ENCODE results near the gene MICAL3. TPM values are rescaled to one million over a fixed set of nuclear protein-coding genes. Genes with fewer than 3 reads are reported as not detected.

MICAL3 gene
- total and polyA plus RNA-seq, 9 of the 15 experiments (the other 6 are each of a cell fraction or from before 2014, with no cell fraction given): 0.53 to 32.1 (median 12.3) TPM

DNA sequence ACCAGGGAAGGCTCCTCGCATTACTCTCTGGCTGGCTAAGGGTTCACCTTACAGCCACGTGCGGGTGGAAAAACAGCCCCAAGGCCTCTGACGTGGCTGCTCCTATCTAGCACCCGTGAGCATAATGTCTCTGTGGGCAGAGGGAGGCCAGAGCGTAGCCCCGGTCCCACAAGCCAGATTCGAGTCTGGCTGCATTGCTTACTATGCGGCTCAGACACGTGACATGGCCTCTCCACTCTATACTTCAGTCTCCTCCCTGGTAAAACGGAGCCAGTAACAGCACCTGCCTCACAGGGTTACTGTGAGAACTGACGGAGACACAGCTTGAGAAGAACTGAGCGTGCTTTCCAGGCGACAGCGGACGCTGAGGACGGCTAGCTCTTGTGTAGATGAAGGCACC lies 144.3 kb downstream of the MICAL3 start:
- Histone ChIP-seq H2AFZ (ENCODE audit: low read depth, low read length) (no peak overlapping the region), H3K9ac (ENCODE audit: insufficient read depth in 1 of 2, low read depth in 2 of 2, low read length in 2 of 2) (no peak overlapping the region), H3K36me3 (ENCODE audit: control insufficient read depth, insufficient read depth, low read length) (peaks cover 41% of the 10 kb centered on the region; the same call in 2 of the 3 replicates), H4K20me1 (replicated peaks; ENCODE audit: control insufficient read depth, insufficient read depth, low read length) (no peaks in the 10 kb centered on the region), H3K27me3 (ENCODE audit: control insufficient read depth in 2 of 2, insufficient read depth in 2 of 2, low read length in 2 of 2) (no peaks in the 10 kb centered on the region), H3K79me2 (ENCODE audit: control insufficient read depth, insufficient read depth, low read length) (no peaks in the 10 kb centered on the region), H3K9me3 (replicated peaks; ENCODE audit: control insufficient read depth, insufficient read depth, low read depth, low read length) (no peaks in the 10 kb centered on the region), H3K9me1 (ENCODE audit: control insufficient read depth, insufficient read depth, low read length) (no peaks in the 10 kb centered on the region), H3K4me2 (ENCODE audit: insufficient read depth, low read length) (no peak overlapping the region), H3K4me3 (no peak overlapping the region), H3K4me1 (replicated peaks in 1 of 2; ENCODE audit: control insufficient read depth in 2 of 2, insufficient read depth in 2 of 2, low read length in 2 of 2) (peaks cover 0 to 3% of the 10 kb centered on the region in 2 experiments; a peak in 1 of 5 replicates), H3K27ac (ENCODE audit: extremely low read depth, low read depth, low read length) (no peak overlapping the region)
- no peak for ATAC-seq
- no peak for TF ChIP-seq TCF3 (CRISPR knock-in tag; IDR thresholded peaks at IDR 0.05)
- TF ChIP-seq ELF2 (CRISPR knock-in tag; IDR thresholded peaks at IDR 0.05): no peak
- TF ChIP-seq FOXJ2 (tag; IDR thresholded peaks at IDR 0.05): no peak
- no peak for TF ChIP-seq HEY1 (CRISPR knock-in tag; IDR thresholded peaks at IDR 0.05; ENCODE audit: borderline replicate concordance)
- no peak for TF ChIP-seq SAFB (IDR thresholded peaks at IDR 0.05; ENCODE audit: borderline replicate concordance, low read depth, low read length)
- TF ChIP-seq ZNF76 (CRISPR knock-in tag; IDR thresholded peaks at IDR 0.05; ENCODE audit: borderline replicate concordance): no peak
- TF ChIP-seq CC2D1A (IDR thresholded peaks at IDR 0.05): no peak
- TF ChIP-seq, protein P1, sequence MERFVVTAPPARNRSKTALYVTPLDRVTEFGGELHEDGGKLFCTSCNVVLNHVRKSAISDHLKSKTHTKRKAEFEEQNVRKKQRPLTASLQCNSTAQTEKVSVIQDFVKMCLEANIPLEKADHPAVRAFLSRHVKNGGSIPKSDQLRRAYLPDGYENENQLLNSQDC (CRISPR knock-in tag; IDR thresholded peaks at IDR 0.05): no peak
- TF ChIP-seq TAF9B (IDR thresholded peaks at IDR 0.05; ENCODE audit: partially characterized antibody): no peak
- no peak for TF ChIP-seq TAF7 (tag; IDR thresholded peaks at IDR 0.05)
- no peak for TF ChIP-seq HOXB6 (CRISPR knock-in tag; IDR thresholded peaks at IDR 0.05; ENCODE audit: borderline replicate concordance)
- no peak for TF ChIP-seq ARID2 (IDR thresholded peaks at IDR 0.05)
- TF ChIP-seq HCFC1 (IDR thresholded peaks at IDR 0.05; ENCODE audit: low read depth, low read length): no peak
- TF ChIP-seq, protein P2, sequence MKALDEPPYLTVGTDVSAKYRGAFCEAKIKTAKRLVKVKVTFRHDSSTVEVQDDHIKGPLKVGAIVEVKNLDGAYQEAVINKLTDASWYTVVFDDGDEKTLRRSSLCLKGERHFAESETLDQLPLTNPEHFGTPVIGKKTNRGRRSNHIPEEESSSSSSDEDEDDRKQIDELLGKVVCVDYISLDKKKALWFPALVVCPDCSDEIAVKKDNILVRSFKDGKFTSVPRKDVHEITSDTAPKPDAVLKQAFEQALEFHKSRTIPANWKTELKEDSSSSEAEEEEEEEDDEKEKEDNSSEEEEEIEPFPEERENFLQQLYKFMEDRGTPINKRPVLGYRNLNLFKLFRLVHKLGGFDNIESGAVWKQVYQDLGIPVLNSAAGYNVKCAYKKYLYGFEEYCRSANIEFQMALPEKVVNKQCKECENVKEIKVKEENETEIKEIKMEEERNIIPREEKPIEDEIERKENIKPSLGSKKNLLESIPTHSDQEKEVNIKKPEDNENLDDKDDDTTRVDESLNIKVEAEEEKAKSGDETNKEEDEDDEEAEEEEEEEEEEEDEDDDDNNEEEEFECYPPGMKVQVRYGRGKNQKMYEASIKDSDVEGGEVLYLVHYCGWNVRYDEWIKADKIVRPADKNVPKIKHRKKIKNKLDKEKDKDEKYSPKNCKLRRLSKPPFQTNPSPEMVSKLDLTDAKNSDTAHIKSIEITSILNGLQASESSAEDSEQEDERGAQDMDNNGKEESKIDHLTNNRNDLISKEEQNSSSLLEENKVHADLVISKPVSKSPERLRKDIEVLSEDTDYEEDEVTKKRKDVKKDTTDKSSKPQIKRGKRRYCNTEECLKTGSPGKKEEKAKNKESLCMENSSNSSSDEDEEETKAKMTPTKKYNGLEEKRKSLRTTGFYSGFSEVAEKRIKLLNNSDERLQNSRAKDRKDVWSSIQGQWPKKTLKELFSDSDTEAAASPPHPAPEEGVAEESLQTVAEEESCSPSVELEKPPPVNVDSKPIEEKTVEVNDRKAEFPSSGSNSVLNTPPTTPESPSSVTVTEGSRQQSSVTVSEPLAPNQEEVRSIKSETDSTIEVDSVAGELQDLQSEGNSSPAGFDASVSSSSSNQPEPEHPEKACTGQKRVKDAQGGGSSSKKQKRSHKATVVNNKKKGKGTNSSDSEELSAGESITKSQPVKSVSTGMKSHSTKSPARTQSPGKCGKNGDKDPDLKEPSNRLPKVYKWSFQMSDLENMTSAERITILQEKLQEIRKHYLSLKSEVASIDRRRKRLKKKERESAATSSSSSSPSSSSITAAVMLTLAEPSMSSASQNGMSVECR (CRISPR knock-in tag; IDR thresholded peaks at IDR 0.05): no peak
- no peak for TF ChIP-seq RAD21 (CRISPR knock-in tag; conservative IDR thresholded peaks at IDR 0.05 in 1 of 2, IDR thresholded peaks at IDR 0.05 in 1 of 2)
- no peak for TF ChIP-seq BHLHE40 (IDR thresholded peaks at IDR 0.05; ENCODE audit: low read length)
- no peak for TF ChIP-seq ZNF217 (CRISPR knock-in tag; IDR thresholded peaks at IDR 0.05)
- TF ChIP-seq, protein P3, sequence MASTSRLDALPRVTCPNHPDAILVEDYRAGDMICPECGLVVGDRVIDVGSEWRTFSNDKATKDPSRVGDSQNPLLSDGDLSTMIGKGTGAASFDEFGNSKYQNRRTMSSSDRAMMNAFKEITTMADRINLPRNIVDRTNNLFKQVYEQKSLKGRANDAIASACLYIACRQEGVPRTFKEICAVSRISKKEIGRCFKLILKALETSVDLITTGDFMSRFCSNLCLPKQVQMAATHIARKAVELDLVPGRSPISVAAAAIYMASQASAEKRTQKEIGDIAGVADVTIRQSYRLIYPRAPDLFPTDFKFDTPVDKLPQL (IDR thresholded peaks at IDR 0.05; ENCODE audit: extremely low read depth, insufficient read length): no peak
- no peak for TF ChIP-seq ZFP36 (IDR thresholded peaks at IDR 0.05; ENCODE audit: low read depth, low read length, partially characterized antibody)
- no peak for DNase-seq (ENCODE audit: extremely low read depth in 1 of 4, low spot score in 3 of 4)
- BruUV-seq (replicated peaks): no TSS peak
- CTCF ChIA-PET (ENCODE audit: low intra/inter-chr PET ratio): no interaction called here
- in situ Hi-C loops (cut with MboI): no loop called here
- POLR2A ChIA-PET: no interaction called here
- FAIRE-seq: no peak
- intact Hi-C loops (cut with micrococcal nuclease): no loop called here
- WGBS (ENCODE audit: insufficient coverage, low coverage, missing lambda C conversion rate): 81% methylated on average over 17 of the region's 17 CpGs

All from K562 (cell line).